NCI-H2029 treated with DMSO at 0.1 percent for 48 hours (cell line): ENCODE data around the gene TMEM63A.
A peak's percentile ranks its signal among the peaks of the same experiment; 100 is the strongest.
"Not testable (repeated sequence)": the region's sequence is repeated elsewhere in the genome, so short reads cannot be mapped to it uniquely, and the experiment has no call there.

Source experiments
- DNase-seq: peaks from one replicate; lab custom pipeline; 2025; lab: John Stamatoyannopoulos, UW

The TMEM63A gene

DNA sequence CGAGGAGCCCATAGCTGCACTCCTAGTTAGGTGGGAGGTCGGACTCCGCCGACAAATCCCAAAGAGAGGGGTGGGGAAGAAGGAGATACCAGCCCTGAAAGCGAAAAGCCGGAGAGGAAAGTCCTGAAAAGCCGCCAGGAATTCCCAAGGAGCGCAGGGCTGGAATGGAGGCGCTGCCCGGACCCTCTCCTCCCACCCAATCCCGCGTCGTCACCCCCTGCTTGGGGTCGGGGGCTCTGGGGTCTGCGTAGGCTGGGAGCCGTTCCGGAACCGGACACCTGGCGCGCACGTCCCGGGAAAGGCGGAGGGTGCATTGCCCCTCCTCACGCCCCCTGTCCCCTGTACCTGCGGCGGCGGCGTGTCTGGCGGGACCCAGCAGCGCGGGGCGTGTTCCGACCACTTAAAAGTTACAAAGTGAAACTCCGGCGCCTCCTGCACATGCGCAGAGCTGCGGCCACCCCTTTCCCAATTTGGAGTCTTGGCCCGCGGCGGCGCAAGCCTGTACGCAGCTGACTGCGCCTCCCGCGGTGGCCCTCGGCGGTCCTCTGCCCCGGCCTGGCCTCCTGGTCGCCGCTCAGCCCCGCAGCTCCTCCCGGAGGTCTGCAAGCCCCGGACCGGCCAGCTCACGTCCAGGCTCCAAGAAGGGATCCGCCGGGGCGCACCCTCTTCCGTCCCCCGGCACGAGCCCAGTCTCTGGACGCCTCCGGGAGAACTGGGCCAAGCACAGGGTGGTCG lies at the start of gene TMEM63A:
Gene TMEM63A (minus strand): TSS at position 422 of the 735 bp plus-strand sequence. CDS start 4,800 bp downstream, outside the sequence.
- no peak for DNase-seq

GRCh38 chr1:225931270-225932136 lies 49.3 kb upstream of the TMEM63A start:
- no peak for DNase-seq

- no peak for DNase-seq
Observed at GRCh38 chr1:225930566-225930965, 48.4 kb upstream of the TMEM63A start.

GRCh38 chr1:225929462-225929861 lies 47.3 kb upstream of the TMEM63A start:
- DNase-seq, result not testable (repeated sequence)

DNA sequence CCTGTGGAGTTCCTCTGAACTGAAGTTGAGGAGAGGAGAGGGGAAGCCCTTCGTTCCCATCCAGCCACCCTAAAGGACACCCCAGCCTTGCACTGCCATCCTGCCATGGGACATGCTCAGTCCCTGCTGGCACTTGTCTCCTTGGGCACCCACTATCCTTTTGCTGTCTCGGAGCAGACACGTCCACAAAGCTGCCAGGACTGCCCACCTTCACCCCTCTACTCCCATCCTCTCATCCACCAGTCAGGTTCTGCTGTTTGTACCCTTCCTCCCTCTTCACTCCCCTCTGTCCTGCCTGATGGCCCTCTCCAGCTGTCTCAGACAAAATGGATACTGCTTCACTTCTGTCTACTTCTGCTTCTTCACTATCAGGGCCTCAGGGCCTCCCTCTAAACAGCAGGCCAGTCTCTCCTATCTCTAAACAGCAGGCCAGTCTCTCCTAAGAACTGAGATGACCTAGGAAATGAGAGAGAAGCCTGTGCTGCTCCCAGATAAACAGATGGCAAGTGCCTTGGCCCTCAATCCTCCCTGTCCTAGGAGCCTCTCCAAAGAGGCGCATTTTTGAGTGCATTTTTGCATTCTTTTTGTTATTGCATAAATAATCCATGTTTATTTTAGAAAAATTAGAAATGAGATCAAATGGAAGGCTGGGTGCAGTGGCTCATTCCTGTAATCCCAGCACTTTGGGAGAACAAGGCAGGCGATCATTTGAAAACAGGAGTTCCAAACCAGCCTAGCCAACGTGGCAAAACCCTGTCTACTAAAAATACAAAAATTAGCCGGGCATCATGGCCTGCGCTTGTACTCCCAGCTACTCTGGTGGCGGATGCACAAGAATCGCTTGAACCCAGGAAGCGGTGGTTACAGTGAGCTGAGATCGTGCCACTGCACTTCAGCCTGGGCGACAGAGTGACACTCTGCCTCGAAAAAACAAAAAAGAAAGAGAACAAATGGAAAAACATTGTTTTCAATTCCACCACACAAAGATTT lies 46.3 kb upstream of the TMEM63A start:
- no peak for DNase-seq

DNA sequence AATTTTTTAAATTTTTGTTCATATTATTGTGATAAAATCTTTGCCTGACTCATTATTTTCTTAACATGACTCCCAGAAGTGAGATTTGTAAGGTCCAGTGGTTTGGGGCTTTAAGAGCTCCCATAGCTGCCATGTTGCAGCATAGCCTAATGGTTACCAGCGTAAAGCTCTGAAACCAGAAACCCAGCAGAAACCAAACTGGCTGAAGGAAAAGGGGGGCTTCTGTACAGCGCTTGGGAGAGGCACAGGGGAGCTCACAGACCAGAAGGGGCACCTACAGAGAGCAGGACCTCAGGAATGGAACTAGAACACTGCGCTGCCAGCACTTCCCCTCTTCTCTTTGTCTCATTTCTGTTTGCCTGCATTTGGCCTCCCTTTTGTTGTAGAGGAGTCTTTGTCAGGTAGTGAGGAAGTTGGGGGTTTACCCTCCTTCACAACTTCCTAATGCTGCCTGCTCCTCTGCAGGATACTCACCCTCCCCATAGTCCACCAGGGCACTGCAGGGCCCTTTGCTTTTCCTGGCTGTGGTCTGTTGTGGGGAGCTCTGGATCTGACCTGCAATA lies 44.5 kb upstream of the TMEM63A start:
- DNase-seq, result no peak

GRCh38 chr1:225923692-225924555 lies 41.7 kb upstream of the TMEM63A start, which contains the start of gene PYCR2:
TSS of gene PYCR2 (minus strand) at chr1:225924250. CDS start at chr1:225924110, 140 bp downstream.
- DNase-seq, result peak; percentile 79

DNA sequence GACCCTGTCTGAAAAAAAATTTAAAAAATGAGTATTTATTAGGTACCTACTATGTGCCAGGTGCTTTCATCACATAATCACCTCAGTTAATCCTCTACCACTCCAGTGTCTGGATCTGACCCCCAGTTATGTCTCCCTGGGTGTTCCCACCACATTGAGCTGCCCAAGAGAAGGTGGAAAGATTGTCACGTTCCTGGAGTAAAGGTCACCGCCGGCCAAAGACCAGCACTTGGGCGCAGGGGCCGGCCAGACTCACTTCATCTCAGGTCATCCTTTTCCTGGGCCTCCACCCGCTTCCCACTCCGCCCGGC lies 41.2 kb upstream of the TMEM63A start:
- DNase-seq, result no peak

DNA sequence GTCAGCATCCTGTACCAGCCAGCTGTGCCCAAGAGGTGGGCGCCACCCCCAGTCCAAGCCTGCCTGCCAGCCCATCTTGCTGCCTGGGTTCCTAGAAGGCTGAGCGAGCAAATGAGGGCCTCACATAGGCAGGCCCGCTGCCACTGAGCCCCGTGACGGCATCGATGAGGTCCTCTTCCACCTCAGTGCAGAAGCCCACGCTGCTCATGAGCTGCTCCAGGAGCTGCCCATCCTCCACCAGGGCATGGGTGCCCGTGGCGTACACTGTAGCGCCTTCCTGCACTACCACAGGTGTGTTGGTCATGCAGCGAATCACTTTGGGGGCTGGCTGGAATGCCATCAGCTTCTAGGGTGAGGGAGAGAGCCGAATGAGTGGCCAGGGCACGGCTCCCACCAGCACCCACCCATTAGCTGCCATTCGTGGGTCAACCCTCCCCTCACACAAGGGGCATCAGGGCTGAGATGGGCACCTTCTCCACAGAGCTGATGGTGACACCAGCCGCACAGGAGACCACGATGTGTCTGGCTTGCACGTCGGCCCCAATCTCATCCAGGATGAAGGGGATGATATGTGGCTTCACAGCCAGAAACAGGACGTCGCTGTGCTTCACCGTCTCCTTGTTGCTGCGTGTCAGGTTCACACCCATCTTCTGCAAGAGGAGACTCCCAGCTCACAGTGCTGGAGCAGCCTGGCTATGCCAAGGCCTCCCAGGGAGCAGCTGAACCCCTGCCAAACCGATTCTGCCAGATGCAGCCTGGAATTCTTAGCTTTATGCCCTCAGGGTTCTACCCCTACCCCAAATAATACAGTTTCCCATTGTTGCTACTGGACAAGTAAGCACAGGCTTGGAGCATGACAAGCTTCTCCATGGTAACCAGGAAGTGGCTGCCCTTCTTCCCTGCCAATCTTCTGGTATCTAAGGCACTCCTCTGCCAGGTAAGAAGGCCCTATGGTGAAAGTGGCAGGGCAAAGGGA lies 39.8 kb upstream of the TMEM63A start:
- DNase-seq, result peak; percentile 68

GRCh38 chr1:225919906-225920305 lies 37.7 kb upstream of the TMEM63A start:
- peak; percentile 66 for DNase-seq

GRCh38 chr1:225918280-225918679 lies 36.1 kb upstream of the TMEM63A start:
- DNase-seq, result no peak

- DNase-seq, result no peak
Observed at GRCh38 chr1:225917536-225917935, 35.4 kb upstream of the TMEM63A start.

GRCh38 chr1:225917101-225917500 lies 34.9 kb upstream of the TMEM63A start:
- no peak for DNase-seq

DNA sequence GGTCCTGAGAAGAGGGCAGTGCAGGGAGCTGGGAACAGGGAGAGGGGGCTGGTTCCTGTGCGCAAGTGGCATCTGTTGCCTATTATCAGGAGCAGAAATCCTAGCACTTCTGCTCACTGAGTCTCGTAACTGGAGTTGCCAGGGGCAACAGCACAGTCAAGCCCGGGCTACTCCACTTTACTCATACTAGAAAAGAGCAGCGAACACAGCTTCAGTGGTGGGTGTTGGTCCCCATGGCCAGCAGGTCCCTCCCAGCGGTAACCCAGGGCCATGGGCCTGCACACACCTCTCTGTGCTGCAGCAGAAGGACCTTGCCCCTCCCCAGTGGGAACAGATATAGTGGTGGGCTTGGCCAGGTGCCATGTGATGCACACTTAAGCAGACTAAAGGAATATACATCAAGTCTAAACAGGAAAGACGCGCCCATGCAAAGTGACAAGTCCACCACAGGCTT lies 33.4 kb upstream of the TMEM63A start:
- no peak for DNase-seq

- no peak for DNase-seq
Observed at GRCh38 chr1:225914947-225915346, 32.8 kb upstream of the TMEM63A start.

DNA sequence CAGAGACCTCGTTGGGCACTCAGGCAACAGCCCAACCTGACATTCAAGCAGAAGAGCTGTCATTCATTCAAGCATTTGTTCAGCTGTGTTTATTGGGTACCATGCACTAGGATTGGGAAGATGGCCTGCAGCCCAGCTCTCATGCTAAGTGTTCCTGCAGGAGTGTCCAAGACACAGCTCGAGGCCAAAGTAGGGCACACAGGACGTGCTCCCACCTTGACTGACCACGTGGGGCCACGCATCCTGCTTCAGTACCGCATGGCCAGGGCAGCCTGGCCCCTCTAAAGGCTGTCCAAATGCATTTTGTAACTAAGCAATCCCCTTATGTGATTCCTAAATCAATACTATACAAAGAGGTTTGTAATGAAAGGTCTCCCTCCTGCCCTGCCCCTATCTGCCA lies 32.2 kb upstream of the TMEM63A start:
- DNase-seq, result no peak

- no peak for DNase-seq
Observed at GRCh38 chr1:225911191-225912130, 29.3 kb upstream of the TMEM63A start.

- no peak for DNase-seq
Observed at GRCh38 chr1:225909477-225909876, 27.3 kb upstream of the TMEM63A start.
